MM.1S (cell line): ENCODE data around the gene SMU1.

Source experiments
- DNase-seq: peaks from one replicate; pipeline ENCODE4 v3.0.0-alpha.2; 2015
- H2AFZ ChIP-seq: fragments of 300-600 bp; sonication (generic); 2 replicates; pipeline ENCODE4 v1.6.0; 2016; ENCODE audit warnings: antibody characterized with exemption, low read length
- H3F3A ChIP-seq: fragments of 300-600 bp; sonication (generic); 2 replicates; pipeline ENCODE4 v1.6.1; 2016; ENCODE audit warnings: mild to moderate bottlenecking, antibody characterized with exemption, low read length, moderate library complexity, mixed read lengths; ENCODE audit not compliant: insufficient read depth
- H3K27ac ChIP-seq: fragments of 300-600 bp; sonication (generic); 2 replicates; pipeline ENCODE4 v1.5.1; 2016; ENCODE audit warnings: mild to moderate bottlenecking, low read length
- H3K27me3 ChIP-seq: fragments of 300-600 bp; sonication (generic); replicated peaks from 2 replicates; pipeline ENCODE4 v1.6.0; 2016; ENCODE audit warnings: low read length; ENCODE audit not compliant: insufficient read depth
- H3K36me3 ChIP-seq: fragments of 300-600 bp; sonication (generic); replicated peaks from 2 replicates; pipeline ENCODE4 v1.6.1; 2016; ENCODE audit warnings: mild to moderate bottlenecking, low read length, mixed read lengths; ENCODE audit not compliant: insufficient read depth
- H3K4me1 ChIP-seq: fragments of 300-600 bp; sonication (generic); 2 replicates; pipeline ENCODE4 v1.6.1; 2016; ENCODE audit warnings: low read length, mixed read lengths
- H3K4me2 ChIP-seq: fragments of 300-600 bp; sonication (generic); 2 replicates; pipeline ENCODE4 v1.6.0; 2016; ENCODE audit warnings: low read depth, low read length
- H3K4me3 ChIP-seq: fragments of 300-600 bp; sonication (generic); 2 replicates; pipeline ENCODE4 v1.5.1; 2016; ENCODE audit warnings: low read length, mixed read lengths
- H3K79me2 ChIP-seq: fragments of 300-600 bp; sonication (generic); 2 replicates; pipeline ENCODE4 v1.6.1; 2016; ENCODE audit warnings: mixed run types, low read length, mixed read lengths
- H3K9ac ChIP-seq: fragments of 300-600 bp; sonication (generic); 2 replicates; pipeline ENCODE4 v1.6.1; 2016; ENCODE audit warnings: low read length, mixed read lengths
- H3K9me2 ChIP-seq: fragments of 300-600 bp; sonication (generic); replicated peaks from 2 replicates; pipeline ENCODE4 v1.6.1; 2016; ENCODE audit warnings: mild to moderate bottlenecking, low read length, mixed read lengths; ENCODE audit not compliant: insufficient read depth
- H3K9me3 ChIP-seq: fragments of 300-600 bp; sonication (generic); replicated peaks from 2 replicates; pipeline ENCODE4 v1.6.1; 2016; ENCODE audit warnings: mild to moderate bottlenecking, low read length, mixed read lengths; ENCODE audit not compliant: insufficient read depth
- H4K20me1 ChIP-seq: fragments of 300-600 bp; sonication (generic); 2 replicates; pipeline ENCODE4 v1.6.1; 2016; ENCODE audit warnings: mild to moderate bottlenecking, low read length, moderate library complexity, mixed read lengths; ENCODE audit not compliant: insufficient read depth
- CTCF ChIP-seq: fragments of 300-600 bp; sonication (generic); IDR thresholded peaks from 2 replicates; pipeline ENCODE4 v1.5.1; 2016; ENCODE audit warnings: antibody characterized with exemption, low read length, mixed read lengths
- EZH2 ChIP-seq: fragments of 300-600 bp; sonication (generic); optimal IDR thresholded peaks from 2 replicates; pipeline ENCODE3; 2017; ENCODE audit warnings: low read depth, mild to moderate bottlenecking, antibody characterized with exemption, low read length, mixed read lengths
- EZH2phosphoT487 ChIP-seq: fragments of 300-600 bp; sonication (generic); IDR thresholded peaks from 2 replicates; pipeline ENCODE4 v1.6.1; 2018; ENCODE audit warnings: antibody characterized with exemption, low read length

SMU1 gene

GRCh38 chr9:33111631-33112030, 35.2 kb upstream of the SMU1 start:
- Histone ChIP-seq H3K36me3 (no peaks in the 10 kb centered on the region), H3K79me2 (0 out of 2 replicates have a peak, but pooled peaks cover 3% of the 10 kb centered on the region), H3K9me2 (no peaks in the 10 kb centered on the region), H3F3A (no peaks in the 10 kb centered on the region), H3K4me1 (no peaks in the 10 kb centered on the region), H3K4me2 (no peak overlapping the region), H2AFZ (no peak overlapping the region), H4K20me1 (no peaks in the 10 kb centered on the region), H3K4me3 (no peak overlapping the region), H3K27me3 (no peaks in the 10 kb centered on the region), H3K27ac (no peak overlapping the region), H3K9ac (no peak overlapping the region), H3K9me3 (no peaks in the 10 kb centered on the region)
- TF ChIP-seq CTCF (no peak), EZH2 (no peak), EZH2phosphoT487 (no peak)
- DNase-seq, result no peak

- Histone ChIP-seq H3K9me3 (no peaks in the 10 kb centered on the region), H3F3A (no peaks in the 10 kb centered on the region), H3K27ac (no peak overlapping the region), H3K27me3 (no peaks in the 10 kb centered on the region), H3K9me2 (no peaks in the 10 kb centered on the region), H3K4me2 (no peak overlapping the region), H3K36me3 (no peaks in the 10 kb centered on the region), H2AFZ (no peak overlapping the region), H4K20me1 (no peaks in the 10 kb centered on the region), H3K4me3 (no peak overlapping the region), H3K9ac (no peak overlapping the region), H3K4me1 (no peaks in the 10 kb centered on the region), H3K79me2 (0 out of 2 replicates have a peak, but pooled peaks cover 3% of the 10 kb centered on the region)
- TF ChIP-seq EZH2phosphoT487 (no peak), EZH2 (no peak), CTCF (no peak)
- DNase-seq, result no peak
These were observed 34.2 kb upstream of the SMU1 start for GRCh38 chr9:33110686-33111085.

- H3K27ac ChIP-seq, result no peak overlapping the region
- no peaks in the 10 kb centered on the region for H3K4me1 ChIP-seq
- no peaks in the 10 kb centered on the region for H3K9me3 ChIP-seq
- H3K9ac ChIP-seq, result no peak overlapping the region
- TF ChIP-seq CTCF (no peak), EZH2 (no peak), EZH2phosphoT487 (no peak)
- H3K4me3 ChIP-seq, result no peak overlapping the region
- H3K4me2 ChIP-seq, result no peak overlapping the region
- no peaks in the 10 kb centered on the region for H3F3A ChIP-seq
- no peak overlapping the region for H2AFZ ChIP-seq
- H4K20me1 ChIP-seq, result no peaks in the 10 kb centered on the region
- DNase-seq, result no peak
- no peaks in the 10 kb centered on the region for H3K36me3 ChIP-seq
- H3K9me2 ChIP-seq, result no peaks in the 10 kb centered on the region
- H3K27me3 ChIP-seq, result no peaks in the 10 kb centered on the region
- H3K79me2 ChIP-seq, result 0 out of 2 replicates have a peak, but pooled peaks cover 2% of the 10 kb centered on the region
These were observed 33.5 kb upstream of the SMU1 start for GRCh38 chr9:33109850-33110595.
